Stimulated activated CD8-positive, alpha-beta memory T cell treated with anti-CD3 and anti-CD28 coated beads, Interleukin-2, amount 100 ng/mL, for 48 hours (primary cell): ENCODE measurements around the gene SOCS6.
"Not testable (repeated sequence)": the region's sequence is repeated elsewhere in the genome, so short reads cannot be mapped to it uniquely, and the experiment has no call there.

Source experiments
- DNase-seq, 2 donors: peaks; one replicate each; pipeline ENCODE4 v3.0.0-alpha.2; 2020; ENCODE audit warnings: low read depth in 2 of 2

SOCS6 gene

GRCh38 chr18:70322928-70323327 lies 34.1 kb downstream of the SOCS6 start:
- DNase-seq = no peak

- DNase-seq = no peak
Measured at GRCh38 chr18:70324897-70325296, 36.1 kb downstream of the SOCS6 start.

- no peak for DNase-seq
Measured at GRCh38 chr18:70326255-70326654, 37.4 kb downstream of the SOCS6 start.

GRCh38 chr18:70328169-70328568 lies 39.3 kb downstream of the SOCS6 start:
- DNase-seq = no peak

- DNase-seq = no peak
Measured at GRCh38 chr18:70329071-70329470, 40.2 kb downstream of the SOCS6 start.

GRCh38 chr18:70330887-70331286 lies 42.0 kb downstream of the SOCS6 start:
- DNase-seq = no peak

- no peak for DNase-seq
Measured at GRCh38 chr18:70331456-70332097, 42.7 kb downstream of the SOCS6 start.

- no peak for DNase-seq
Measured at GRCh38 chr18:70332694-70333093, 43.8 kb downstream of the SOCS6 start.

- DNase-seq = no peak
Measured at GRCh38 chr18:70333316-70333715, 44.5 kb downstream of the SOCS6 start.

- DNase-seq = no peak
Measured at GRCh38 chr18:70333757-70334156, 44.9 kb downstream of the SOCS6 start.

- no peak for DNase-seq
Measured at GRCh38 chr18:70334264-70334663, 45.4 kb downstream of the SOCS6 start.

- DNase-seq = no peak
Measured at GRCh38 chr18:70334728-70335329, 46.0 kb downstream of the SOCS6 start.

GRCh38 chr18:70335892-70336726 lies 47.3 kb downstream of the SOCS6 start:
- no peak for DNase-seq

GRCh38 chr18:70337139-70337972 lies 48.5 kb downstream of the SOCS6 start:
- DNase-seq = no peak

GRCh38 chr18:70338890-70339289 lies 50.0 kb downstream of the SOCS6 start:
- no peak for DNase-seq

GRCh38 chr18:70339915-70340314 lies 51.1 kb downstream of the SOCS6 start:
- no peak for DNase-seq

GRCh38 chr18:70348481-70348880 lies 59.6 kb downstream of the SOCS6 start:
- not testable (repeated sequence) for DNase-seq

GRCh38 chr18:70349316-70349715 lies 60.5 kb downstream of the SOCS6 start:
- no peak for DNase-seq

- no peak for DNase-seq
Measured at GRCh38 chr18:70354080-70354479, 65.2 kb downstream of the SOCS6 start.

- DNase-seq = no peak
Measured at GRCh38 chr18:70354771-70355170, 65.9 kb downstream of the SOCS6 start.

GRCh38 chr18:70355620-70356385 lies 67.0 kb downstream of the SOCS6 start:
- no peak for DNase-seq
